ENCODE data around the gene SPATA3.

DNA sequence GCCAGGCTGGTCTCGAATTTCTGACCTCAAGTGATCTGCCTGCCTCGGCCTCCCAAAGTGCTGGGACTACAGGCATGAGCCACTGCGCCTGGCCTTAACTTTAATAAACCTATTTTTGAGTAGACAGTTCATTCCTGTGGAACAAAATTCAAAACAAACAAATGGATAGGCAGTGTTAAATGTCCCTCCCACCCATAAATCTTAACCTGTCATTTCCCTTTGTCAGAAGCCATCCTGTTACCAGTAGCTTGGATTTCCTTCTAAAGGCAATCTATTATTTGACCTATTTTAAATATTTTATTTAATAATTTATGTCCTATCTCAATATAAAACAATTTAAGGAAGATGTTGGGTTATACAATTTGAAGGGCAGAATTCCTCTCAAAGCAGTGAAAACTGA lies 34.8 kb downstream of the SPATA3 start:
- no peak for TF ChIP-seq ZNF274 (IDR thresholded peaks at IDR 0.05; ENCODE audit: low read depth, low read length)
- no peak for TF ChIP-seq YY1 (IDR thresholded peaks at IDR 0.05; ENCODE audit: insufficient read depth, insufficient read length)
- TF ChIP-seq SUZ12 (IDR thresholded peaks at IDR 0.05; ENCODE audit: extremely low read depth, insufficient read depth, insufficient read length): no peak

Measured in NT2/D1 (cell line).